HFF-Myc (cell line): ENCODE data around the gene IRGC.

Experiments used
- DNase-seq: peaks from one replicate; pipeline ENCODE4 v3.0.0-alpha.2; 2011; ENCODE audit warnings: low read depth; ENCODE audit errors: extremely low read depth
- H3K4me3 ChIP-seq: replicated peaks from 2 replicates; pipeline ENCODE4 v1.5.1; 2011; ENCODE audit warnings: low read depth, mild to moderate bottlenecking, control low read depth, low read length
- CTCF ChIP-seq: IDR thresholded peaks from 2 replicates; pipeline ENCODE4 v1.5.1; 2012; ENCODE audit warnings: mild to moderate bottlenecking, low read depth, low read length, control low read depth; ENCODE audit errors: missing control alignments

IRGC gene

GRCh38 chr19:43766755-43767043, 50.8 kb downstream of the IRGC start:
- TF ChIP-seq CTCF = no peak

GRCh38 chr19:43767316-43767715, 51.4 kb downstream of the IRGC start:
- TF ChIP-seq CTCF = no peak
- H3K4me3 ChIP-seq = no peak overlapping the region
- DNase-seq = no peak

More at GRCh38 chr19:43766755-43767043, 50.8 kb downstream of the IRGC start:
- no peak for DNase-seq
- no peak overlapping the region for H3K4me3 ChIP-seq

DNA sequence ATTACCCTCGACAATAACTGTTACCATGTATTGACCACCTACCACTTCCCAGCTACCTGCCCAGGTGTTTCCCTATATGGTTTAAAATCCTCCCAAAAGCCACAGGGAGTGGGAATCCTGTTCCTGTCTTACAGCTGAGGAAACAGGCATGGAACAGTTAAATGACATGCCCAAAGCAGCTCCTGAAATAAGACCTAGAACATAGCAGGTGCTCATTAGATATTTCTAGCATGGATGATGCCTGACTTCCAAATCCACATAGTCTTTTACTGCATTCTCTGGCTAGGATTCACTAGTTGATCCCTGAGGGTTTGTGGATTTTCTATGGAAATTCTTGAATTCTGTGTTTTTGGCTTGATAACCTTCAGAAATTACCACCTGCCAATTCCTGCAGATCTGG, 51.9 kb downstream of the IRGC start:
- no peak overlapping the region for H3K4me3 ChIP-seq
- no peak for TF ChIP-seq CTCF
- DNase-seq = no peak

- DNase-seq = no peak
- no peak overlapping the region for H3K4me3 ChIP-seq
- no peak for TF ChIP-seq CTCF
Measured at GRCh38 chr19:43768273-43769050, 52.6 kb downstream of the IRGC start.

DNA sequence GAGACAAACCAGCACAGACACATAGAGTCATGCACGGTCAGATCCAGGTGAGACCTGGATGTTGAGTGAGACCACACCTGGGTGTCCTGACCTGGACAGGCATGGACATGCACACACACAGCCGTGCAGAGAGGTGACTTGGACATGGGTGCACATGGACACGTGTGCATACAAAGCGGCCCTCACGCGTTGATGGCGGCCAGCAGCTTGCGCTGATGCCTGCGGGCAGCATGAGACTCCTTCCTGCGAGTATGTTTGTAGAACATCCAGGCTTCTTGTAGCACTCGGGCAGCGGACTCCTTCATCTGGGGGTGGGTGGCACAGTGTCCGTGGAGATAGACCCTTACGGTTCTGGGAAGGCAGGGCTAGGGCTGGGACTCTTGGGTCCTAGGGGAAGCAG, 53.4 kb downstream of the IRGC start:
- no peak for DNase-seq
- no peak overlapping the region for H3K4me3 ChIP-seq
- no peak for TF ChIP-seq CTCF
